ENCODE results near the gene WNT2B. TPM values are rescaled to one million over a fixed set of nuclear protein-coding genes. Genes with fewer than 3 reads are reported as not detected.
"Not testable (repeated sequence)": the region's sequence is repeated elsewhere in the genome, so short reads cannot be mapped to it uniquely, and the experiment has no call there.

WNT2B gene
- polyA plus RNA-seq: 1 to 10 TPM in 2 of 3 donors, under 1 TPM in 1; 0.52 to 2.6 (median 1.3) TPM

DNA sequence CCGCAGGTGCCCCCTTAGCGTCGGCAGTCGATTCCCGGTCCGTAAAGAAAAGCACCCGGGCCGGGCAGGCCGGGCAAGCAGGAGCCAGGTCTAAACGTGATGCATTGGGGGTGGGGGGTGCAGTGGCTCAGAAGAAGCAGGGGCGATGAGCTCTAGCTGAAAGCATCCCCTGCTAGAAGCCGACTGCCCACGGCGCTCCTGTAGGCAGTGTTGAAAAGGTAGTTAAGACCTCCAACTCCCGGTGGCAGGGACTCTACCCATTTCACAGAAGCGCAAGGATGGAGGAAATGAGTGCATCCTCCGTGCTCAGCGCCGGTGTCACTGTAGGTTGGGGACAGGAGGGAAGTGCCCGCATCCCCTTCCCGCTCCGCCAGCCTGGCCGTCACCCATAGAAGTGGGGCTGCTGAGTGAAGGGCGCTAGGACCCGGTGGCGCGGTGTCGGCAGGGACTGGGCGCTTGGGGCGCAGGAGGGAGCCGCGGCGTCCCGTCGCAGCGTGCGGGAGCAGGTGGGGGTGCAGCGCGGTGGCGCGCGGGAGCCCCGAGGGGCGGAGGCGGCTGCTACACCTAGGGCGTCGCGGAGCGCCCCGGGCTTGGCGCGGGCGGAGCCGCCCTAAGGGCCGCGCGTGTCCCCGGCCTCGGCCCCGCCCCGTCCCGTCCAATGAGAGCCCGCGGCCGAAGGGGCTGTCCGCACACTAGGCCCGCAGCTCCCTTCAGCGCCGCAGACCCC is at the start of gene WNT2B:
TSS of gene WNT2B (plus strand) at position 688 of the 727 bp plus-strand sequence. CDS start 298 bp downstream, outside the sequence.
- WGBS, 3 donors: 0 to 1% (median 0%) methylated on average over 57 to 69 of the region's 69 CpGs
- no peak within 1 kb of the TSS for H3K27ac ChIP-seq (ENCODE audit: low read depth, low read length)

DNA sequence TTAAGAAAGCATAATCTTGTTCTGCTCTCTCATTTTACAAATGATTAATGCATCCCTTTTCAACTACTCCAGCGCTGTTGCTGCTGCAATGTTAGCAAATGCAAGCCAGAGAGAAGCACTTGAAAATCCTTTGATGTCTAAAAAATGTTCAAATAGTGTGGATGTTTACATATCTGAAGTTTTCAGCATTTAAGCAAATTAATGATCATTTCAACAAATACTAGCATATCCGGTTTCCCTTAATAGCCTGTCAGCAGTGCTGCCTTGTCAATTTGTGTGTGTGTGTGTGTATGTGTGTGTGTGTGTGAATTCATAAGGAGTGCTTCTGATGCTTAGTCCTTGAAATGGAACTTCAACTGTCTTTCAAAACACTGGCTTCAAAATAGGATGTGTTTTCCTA is 48.1 kb upstream of the WNT2B start:
- H3K27ac ChIP-seq (ENCODE audit: low read depth, low read length): no peak overlapping the region
- 70 to 78% (median 77%) methylated on average over 2 of the region's 2 CpGs for WGBS, 3 donors

DNA sequence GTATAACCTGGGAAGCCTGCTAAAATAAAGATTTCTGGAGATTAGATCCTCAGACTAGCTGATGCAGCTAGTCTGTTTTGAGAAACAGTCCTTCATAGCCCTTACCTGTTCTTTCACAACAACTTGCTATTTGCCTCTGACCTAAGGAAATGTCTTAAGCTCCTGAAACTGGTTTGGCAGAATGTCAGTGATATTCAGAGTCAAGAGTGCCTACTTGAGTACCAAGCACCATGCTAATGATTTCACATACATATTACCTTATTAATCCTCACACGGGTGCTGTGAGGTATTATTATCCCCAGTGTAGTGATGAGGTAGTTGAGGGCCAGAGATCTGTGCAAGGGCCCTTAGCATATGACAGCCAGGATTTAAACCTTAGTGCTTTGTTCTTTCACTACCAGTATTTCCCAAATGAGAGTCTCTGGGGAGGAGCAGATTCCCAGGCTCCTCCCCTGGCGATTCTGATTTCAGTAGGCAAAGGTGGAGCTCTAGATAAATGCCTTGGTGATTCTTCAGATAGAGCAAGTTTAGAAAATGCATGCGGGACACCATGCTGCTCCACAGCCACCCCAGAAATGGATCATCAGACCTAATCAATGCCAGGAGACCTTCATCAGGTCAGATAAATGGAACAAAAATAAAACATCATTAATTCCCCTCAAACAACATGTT is 47.4 kb upstream of the WNT2B start:
- WGBS, 3 donors: 68 to 74% (median 73%) methylated on average over 3 of the region's 3 CpGs
- no peak overlapping the region for H3K27ac ChIP-seq (ENCODE audit: low read depth, low read length)

- H3K27ac ChIP-seq (ENCODE audit: low read depth, low read length): no peak overlapping the region
- 75 to 80% (median 76%) methylated on average over 1 of the region's 1 CpG for WGBS, 3 donors
These were observed 45.8 kb upstream of the WNT2B start for GRCh38 chr1:112462953-112463279.

DNA sequence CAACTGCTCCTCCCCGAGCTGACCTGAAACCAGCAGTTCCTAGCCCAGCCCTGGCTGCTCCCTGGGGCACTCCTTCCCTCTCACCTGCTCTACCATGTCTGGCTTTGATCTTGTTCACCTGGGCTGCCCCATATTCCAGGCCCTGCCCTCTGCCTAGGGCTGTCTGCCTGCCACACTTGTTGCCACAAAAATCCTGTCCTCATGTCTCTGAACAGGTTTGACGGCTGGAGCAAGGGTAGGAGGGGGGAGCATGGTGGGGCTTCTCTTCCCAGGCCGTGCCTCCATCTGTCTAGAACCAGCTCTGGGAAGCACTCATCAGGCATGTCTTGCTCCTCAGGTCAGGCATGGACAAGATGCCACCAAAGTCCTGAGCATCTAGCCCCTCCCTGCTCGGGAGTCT is 44.3 kb upstream of the WNT2B start:
- WGBS, 3 donors: 57 to 77% (median 71%) methylated on average over 4 of the region's 4 CpGs
- no peak overlapping the region for H3K27ac ChIP-seq (ENCODE audit: low read depth, low read length)

- no peak overlapping the region for H3K27ac ChIP-seq (ENCODE audit: low read depth, low read length)
- 75 to 80% (median 79%) methylated on average over 5 of the region's 5 CpGs for WGBS, 3 donors
These were observed 43.6 kb upstream of the WNT2B start for GRCh38 chr1:112465122-112465521.

DNA sequence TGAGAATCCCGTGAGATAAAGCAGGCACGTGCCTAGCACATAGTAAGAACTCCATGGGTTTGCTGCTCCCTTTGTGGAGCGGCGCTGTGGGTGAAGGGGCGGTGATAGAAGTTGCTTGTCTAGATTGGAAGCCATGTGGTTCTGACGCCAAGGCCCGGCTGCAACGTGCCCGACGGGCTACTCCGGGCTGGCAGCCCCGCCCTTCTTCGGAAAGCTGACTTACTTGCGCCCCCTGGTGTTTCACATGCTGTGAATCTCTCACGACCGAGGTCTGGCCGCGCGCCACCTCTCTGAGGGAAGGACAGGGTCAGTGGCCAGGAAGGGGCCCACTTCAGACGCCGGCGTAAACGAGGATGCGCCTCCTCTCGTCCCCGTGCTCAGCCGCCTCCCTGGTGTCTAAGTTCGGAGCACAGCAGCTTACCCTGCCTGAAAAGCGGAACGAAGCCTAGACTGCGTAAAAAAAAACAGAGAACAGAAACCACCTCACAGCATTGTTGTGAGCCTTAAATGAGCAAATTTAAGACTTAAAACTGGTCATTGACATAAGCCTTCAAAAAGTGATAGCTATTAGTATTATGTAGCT is 42.6 kb upstream of the WNT2B start:
- H3K27ac ChIP-seq (ENCODE audit: low read depth, low read length): peak overlapping the region; percentile 43
- 1% methylated on average over 31 of the region's 31 CpGs for WGBS, 3 donors

- H3K27ac ChIP-seq (ENCODE audit: low read depth, low read length): not testable (repeated sequence)
- 85 to 95% (median 92%) methylated on average over 7 of the region's 7 CpGs for WGBS, 3 donors
These were observed 38.4 kb upstream of the WNT2B start for GRCh38 chr1:112470324-112470723.

DNA sequence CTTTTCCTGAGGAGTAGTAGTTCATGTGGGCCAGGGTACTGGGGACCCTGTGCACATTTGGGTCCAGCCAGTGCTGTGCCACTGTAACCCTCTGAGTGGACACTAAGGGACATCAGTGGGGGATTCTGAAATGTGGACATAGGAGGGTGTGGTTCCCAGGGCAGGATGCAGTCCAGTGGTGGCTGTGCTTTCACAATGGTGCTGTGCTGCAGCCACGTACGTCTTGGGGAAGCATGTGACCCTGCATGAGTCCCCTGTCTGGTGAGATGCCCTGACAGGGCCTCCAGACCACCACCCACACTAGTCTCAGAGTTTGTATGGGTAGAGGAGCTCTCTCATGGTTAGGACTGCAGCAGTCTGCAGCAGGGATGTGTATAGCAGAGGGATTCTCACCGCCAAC is 37.8 kb upstream of the WNT2B start:
- 54 to 82% (median 56%) methylated on average over 3 of the region's 3 CpGs for WGBS, 3 donors
- no peak overlapping the region for H3K27ac ChIP-seq (ENCODE audit: low read depth, low read length)

DNA sequence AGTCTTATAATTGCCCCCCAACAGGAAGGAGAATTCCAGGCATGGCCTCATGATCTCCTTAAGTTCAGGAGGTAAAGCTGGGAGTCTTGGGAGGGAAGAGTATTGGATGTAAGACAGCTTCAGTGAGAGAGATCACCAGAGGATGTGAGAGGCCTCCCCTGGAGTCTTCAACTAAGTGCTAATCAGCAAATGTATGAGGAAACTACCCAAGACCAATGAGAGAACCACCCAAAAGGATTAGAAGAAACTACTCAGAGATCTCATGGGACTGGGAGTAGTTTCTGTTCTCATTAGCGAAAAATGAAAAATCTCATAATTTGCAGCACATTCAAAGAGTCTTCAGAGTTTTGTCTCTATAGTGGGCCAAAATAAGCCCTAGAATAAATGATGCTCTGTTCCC is 36.6 kb upstream of the WNT2B start:
- WGBS, 3 donors: 83 to 96% (median 89%) methylated on average over 1 of the region's 1 CpG

GRCh38 chr1:112477550-112477949 is 31.2 kb upstream of the WNT2B start:
- H3K27ac ChIP-seq (ENCODE audit: low read depth, low read length): no peak overlapping the region

More for the DNA sequence above, 36.6 kb upstream of the WNT2B start:
- H3K27ac ChIP-seq (ENCODE audit: low read depth, low read length): no peak overlapping the region

DNA sequence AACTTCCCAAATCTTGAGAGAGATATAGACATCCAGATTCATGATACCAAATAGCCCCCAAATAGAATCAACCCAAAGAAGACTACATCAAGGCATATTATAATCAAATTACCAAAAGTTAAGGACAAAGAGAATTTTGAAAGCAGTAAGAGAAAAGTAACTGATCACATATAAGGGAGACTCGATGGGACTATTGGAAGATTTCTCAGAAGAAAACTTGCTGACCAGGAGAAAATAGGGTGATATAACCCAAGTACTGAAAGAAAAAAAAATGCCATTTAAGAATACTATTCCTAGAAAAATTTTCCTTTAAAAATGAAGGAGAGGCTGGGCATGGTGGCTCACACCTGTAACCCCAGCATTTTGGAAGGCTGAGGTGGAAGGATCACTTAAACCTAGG is 30.5 kb upstream of the WNT2B start:
- 94 to 100% (median 96%) methylated on average over 1 of the region's 1 CpG for WGBS, 3 donors
- H3K27ac ChIP-seq (ENCODE audit: low read depth, low read length): no peak overlapping the region

GRCh38 chr1:112486063-112486462 is 22.7 kb upstream of the WNT2B start:
- H3K27ac ChIP-seq (ENCODE audit: low read depth, low read length): not testable (repeated sequence)
- 92 to 100% (median 95%) methylated on average over 1 of the region's 1 CpG for WGBS, 3 donors

DNA sequence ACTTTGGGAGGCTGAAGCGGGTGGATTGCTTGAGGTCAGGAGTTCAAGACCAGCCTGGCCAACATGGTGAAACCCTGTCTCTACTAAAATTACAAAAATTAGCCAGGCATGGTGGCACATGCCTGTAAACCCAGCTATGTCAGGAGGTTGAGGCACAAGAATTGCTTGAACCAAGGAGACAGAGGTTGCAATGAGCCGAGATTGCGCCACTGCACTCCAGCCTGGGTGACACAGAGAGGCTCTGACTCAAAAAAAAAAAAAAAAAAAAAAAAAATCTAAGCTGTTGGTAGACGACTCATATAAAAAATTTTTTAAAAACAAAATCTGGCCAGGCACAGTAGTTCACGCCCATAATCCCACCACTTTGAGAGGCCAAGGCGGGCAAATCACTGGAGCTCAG is 21.1 kb upstream of the WNT2B start:
- not testable (repeated sequence) for H3K27ac ChIP-seq (ENCODE audit: low read depth, low read length)
- WGBS, 3 donors: 82 to 90% (median 84%) methylated on average over 6 of the region's 6 CpGs

GRCh38 chr1:112488141-112488540 is 20.6 kb upstream of the WNT2B start:
- 95 to 97% (median 95%) methylated on average over 5 of the region's 5 CpGs for WGBS, 3 donors
- no peak overlapping the region for H3K27ac ChIP-seq (ENCODE audit: low read depth, low read length)

GRCh38 chr1:112492076-112492475 is 16.7 kb upstream of the WNT2B start:
- 49 to 81% (median 52%) methylated on average over 1 of the region's 1 CpG for WGBS, 3 donors
- no peak overlapping the region for H3K27ac ChIP-seq (ENCODE audit: low read depth, low read length)

DNA sequence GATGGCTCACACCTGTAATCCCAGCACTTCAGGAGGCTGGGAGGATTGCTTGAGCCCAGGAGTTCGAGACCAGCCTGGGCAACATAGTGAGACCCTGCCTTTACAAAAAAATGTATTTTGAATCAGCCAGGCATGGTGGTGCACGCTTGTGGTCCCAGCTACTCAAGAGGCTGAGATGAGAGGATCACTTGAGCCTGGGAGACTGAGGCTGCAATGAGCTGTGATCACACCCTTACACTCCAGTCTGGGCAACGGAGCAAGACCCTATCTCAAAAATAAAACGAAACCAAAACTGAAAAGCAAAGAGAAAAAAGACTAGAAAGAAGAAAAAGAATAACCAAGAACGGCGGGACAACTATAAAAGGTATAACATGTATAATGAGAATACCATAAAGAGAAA is 15.4 kb upstream of the WNT2B start:
- 83 to 90% (median 90%) methylated on average over 6 of the region's 6 CpGs for WGBS, 3 donors
- no peak overlapping the region for H3K27ac ChIP-seq (ENCODE audit: low read depth, low read length)

DNA sequence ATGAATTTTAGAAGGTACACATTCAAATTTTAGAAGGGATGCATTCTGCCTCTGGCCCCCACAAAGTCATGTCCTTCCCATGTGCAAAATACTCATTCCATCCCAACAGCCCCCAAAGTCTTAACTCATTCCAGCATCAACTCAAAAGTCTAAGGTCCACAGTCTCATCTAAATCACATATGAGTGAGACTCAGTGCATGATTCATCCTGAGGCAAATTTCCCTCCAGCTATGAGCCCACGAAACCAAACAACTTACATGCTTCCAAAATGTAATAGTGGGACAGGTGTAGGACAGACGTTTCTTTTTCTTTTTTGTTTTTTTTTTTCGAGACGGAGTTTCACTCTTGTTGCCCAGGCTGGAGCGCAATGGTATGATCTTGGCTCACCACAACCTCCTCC is 12.5 kb upstream of the WNT2B start:
- WGBS, 3 donors: 85 to 87% (median 86%) methylated on average over 5 of the region's 5 CpGs
- H3K27ac ChIP-seq (ENCODE audit: low read depth, low read length): no peak overlapping the region

DNA sequence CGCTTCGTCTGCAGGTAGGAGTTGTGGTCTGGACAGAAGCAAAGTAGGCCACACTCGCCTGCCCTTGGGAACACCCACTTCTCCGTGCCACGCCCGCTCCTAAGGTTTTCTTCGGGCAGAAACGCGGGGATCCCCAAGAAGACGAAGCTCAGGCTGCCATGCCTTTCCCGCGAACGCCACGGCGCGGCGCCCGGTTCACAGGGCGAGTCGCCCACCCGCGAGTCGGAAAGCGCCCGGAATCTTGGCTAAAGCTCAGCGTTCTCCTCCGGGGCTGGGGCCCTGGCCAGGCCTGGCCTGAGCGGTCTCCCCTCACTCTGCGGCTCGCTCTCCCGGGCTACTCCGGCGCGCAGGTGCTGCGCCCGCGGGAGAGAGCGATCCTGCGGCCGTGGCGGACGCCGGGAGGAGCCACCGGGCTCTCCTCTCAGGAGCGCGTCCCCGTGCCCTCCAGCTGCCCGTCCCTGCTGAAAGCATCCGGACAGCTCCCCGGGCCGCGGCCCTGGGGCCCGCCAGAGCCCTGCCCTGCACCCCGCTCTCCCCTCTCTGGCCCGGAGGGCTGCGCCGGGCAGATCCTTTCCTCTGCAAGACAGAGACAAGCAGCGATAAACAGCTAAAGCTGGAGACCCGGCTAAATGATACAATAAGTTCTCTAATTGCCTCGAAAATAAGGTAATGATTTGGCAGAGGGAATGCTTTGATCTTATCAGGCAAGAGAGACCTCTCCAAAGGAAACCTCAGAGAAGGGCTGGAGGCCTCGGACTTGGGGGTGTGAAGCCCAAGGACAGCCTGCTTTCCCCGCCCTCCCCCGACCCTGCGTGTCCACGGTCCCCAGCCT is 6.7 kb upstream of the WNT2B start:
- no peak overlapping the region for H3K27ac ChIP-seq (ENCODE audit: low read depth, low read length)

More for the DNA sequence above, 6.7 kb upstream of the WNT2B start:
- WGBS, 3 donors: 2 to 6% (median 3%) methylated on average over 61 to 65 of the region's 65 CpGs
